GM23248 (cell line): ENCODE results near the gene NCOA5.

ENCODE experiments used
- EZH2 ChIP-seq: fragments of 200-600 bp; sonication (generic); IDR thresholded peaks from 2 replicates; pipeline ENCODE4 v1.6.1; 2018; ENCODE audit warnings: antibody characterized with exemption, mild to moderate bottlenecking; ENCODE audit not compliant: insufficient read depth, poor library complexity, severe bottlenecking
- EZH2phosphoT487 ChIP-seq: fragments of 200-600 bp; sonication (generic); IDR thresholded peaks from 2 replicates; pipeline ENCODE4 v1.6.1; 2018; ENCODE audit warnings: antibody characterized with exemption, moderate library complexity, mild to moderate bottlenecking, low read depth; ENCODE audit not compliant: insufficient read depth

- TF ChIP-seq EZH2 (no peak), EZH2phosphoT487 (no peak)
Observed at GRCh38 chr20:46119547-46119946, 29.8 kb upstream of the NCOA5 start.
